ENCODE measurements around the gene ARVCF.
"Not testable (repeated sequence)": the region's sequence is repeated elsewhere in the genome, so short reads cannot be mapped to it uniquely, and the experiment has no call there.

Gene ARVCF

DNA sequence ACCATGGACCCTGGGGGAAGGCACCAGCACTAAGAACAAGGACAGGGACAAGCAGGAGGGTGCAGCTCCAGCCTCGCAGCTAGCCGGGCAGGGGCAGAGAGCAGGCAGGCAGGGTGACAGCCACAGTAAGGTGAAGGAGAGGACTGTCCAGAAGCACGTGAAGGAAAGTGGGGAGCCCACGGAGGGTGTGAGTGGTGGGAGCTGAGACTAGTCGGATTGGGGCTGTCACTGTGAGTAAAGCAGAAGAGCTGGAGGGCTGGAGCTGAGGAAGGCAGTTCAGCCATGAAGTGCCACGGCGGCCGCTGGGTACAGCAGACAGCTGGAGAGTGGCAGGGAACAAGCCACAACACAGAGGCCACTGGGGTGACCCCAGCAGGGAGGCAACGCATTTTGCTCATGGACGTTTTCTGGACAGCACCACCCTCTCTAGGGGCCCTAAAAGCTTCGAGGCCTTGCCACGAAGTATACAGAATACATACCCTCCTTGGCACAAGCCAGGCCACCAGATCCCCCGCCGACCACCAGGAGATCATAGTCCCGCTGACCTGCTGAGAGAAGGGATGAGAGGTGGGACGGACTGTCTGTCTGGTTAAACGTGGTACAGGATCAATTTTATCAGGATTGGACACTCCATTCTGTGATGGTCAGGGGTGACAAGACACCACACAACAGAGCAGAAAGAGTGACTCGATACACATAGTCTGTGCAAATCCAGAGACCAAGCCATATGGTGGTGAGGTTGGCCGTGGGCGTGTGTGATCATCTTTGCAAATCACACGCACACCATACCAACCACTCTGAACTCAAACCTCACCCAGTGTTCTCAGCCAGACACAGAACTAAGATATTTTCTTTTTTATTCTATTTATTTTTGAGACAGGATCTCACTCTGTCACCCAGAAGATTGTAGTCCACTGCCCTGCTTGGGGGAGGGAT, 85.8 kb downstream of the ARVCF start:
- DNase-seq = no peak

GRCh38 chr22:19929586-19930550, 86.8 kb downstream of the ARVCF start:
- no peak for DNase-seq

GRCh38 chr22:19928207-19928606, 88.4 kb downstream of the ARVCF start:
- DNase-seq = no peak

- DNase-seq = no peak
These were observed 88.9 kb downstream of the ARVCF start for GRCh38 chr22:19927696-19928095.

DNA sequence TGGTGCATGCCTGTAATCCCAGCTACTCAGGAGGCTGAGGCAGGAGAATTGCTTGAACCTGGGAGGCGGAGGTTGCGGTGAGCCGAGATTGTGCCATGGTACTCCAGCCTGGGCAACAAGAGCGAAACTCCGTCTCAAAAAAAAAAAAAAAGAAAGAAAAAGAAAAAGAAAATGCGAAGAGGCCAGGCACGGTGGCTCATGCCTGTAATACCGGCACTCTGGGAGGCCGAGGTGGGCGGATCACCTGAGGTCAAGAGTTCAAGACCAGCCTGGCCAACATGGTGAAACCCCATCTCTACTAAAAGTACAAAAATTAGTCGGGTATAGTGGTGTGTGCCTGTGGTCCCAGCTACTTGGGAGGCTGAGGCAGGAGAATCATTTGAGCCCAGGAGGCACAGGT, 90.6 kb downstream of the ARVCF start:
- DNase-seq = not testable (repeated sequence)

GRCh38 chr22:19923914-19924513, 92.6 kb downstream of the ARVCF start:
- no peak for DNase-seq

GRCh38 chr22:19921544-19922081, 95.0 kb downstream of the ARVCF start:
- no peak for DNase-seq
